Transverse colon (tissue), 4 donors: ENCODE results near the gene SRM. TPM values are rescaled to one million over a fixed set of nuclear protein-coding genes. Genes with fewer than 3 reads are reported as not detected.

Experiments used
- DNase-seq: peaks from one replicate; pipeline ENCODE4 v3.0.0-alpha.2; 2019
- H3K27ac ChIP-seq, 4 donors: fragments of 200-600 bp; sonication (generic); 2 replicates each; pipeline ENCODE4 v1.5.1; 2016 to 2018; ENCODE audit warnings: inconsistent platforms in 4 of 4
- H3K27me3 ChIP-seq: fragments of 200-600 bp; sonication (generic); 2 replicates; pipeline ENCODE4 v1.5.1; 2017; ENCODE audit warnings: inconsistent platforms
- H3K36me3 ChIP-seq, 4 donors: fragments of 200-600 bp; sonication (generic); 2 replicates each; pipeline ENCODE4 v1.5.1; 2017 to 2019; ENCODE audit warnings: inconsistent platforms in 4 of 4
- H3K4me1 ChIP-seq, 4 donors: fragments of 200-600 bp; sonication (generic); 2 replicates each; pipeline ENCODE4 v1.5.1; 2017 to 2020; ENCODE audit warnings: inconsistent platforms in 4 of 4
- H3K4me3 ChIP-seq, 4 donors: fragments of 200-600 bp; sonication (generic); 1 replicate in 1 of 4; 2 replicates in 3 of 4; pipeline versions ENCODE4 v1.5.1 to v1.6.1; 2017 to 2019; ENCODE audit warnings: inconsistent platforms in 4 of 4
- H3K9me3 ChIP-seq, 2 donors: fragments of 200-600 bp; sonication (generic); 2 replicates each; pipeline ENCODE4 v1.5.1; 2017 to 2019; ENCODE audit warnings: inconsistent platforms in 2 of 2
- CTCF ChIP-seq, 5 experiments: fragments of 200-600 bp in 3 of 5; fragments of 450-650 bp in 2 of 5; sonication (generic) in 3 of 5; IDR thresholded peaks; 1 replicate in 2 of 5; 2 replicates in 3 of 5; pipeline ENCODE4 v1.5.1; 2016 to 2017; ENCODE audit warnings: antibody characterized with exemption in 5 of 5, inconsistent platforms in 3 of 5, mild to moderate bottlenecking in 2 of 5, moderate library complexity in 1 of 5
- EP300 ChIP-seq: sonication (generic); formaldehyde crosslinking; IDR thresholded peaks from one replicate; pipeline ENCODE4 v1.6.1; 2017; ENCODE audit warnings: antibody characterized with exemption, low read depth
- POLR2A ChIP-seq: fragments of 450-650 bp; IDR thresholded peaks from one replicate; pipeline ENCODE4 v1.6.1; 2016; ENCODE audit warnings: antibody characterized with exemption, mild to moderate bottlenecking, moderate library complexity
- POLR2AphosphoS5 ChIP-seq, 3 donors: sonication (generic); formaldehyde crosslinking; IDR thresholded peaks; one replicate each; pipeline ENCODE4 v1.6.1; 2016; ENCODE audit warnings: antibody characterized with exemption in 3 of 3
- WGBS, 2 donors: methylation state at CpG; one replicate each; pipeline ENCODE4 v1.1.5; 2018; ENCODE audit warnings: low coverage in 1 of 2; 5-methylcytosine and 5-hydroxymethylcytosine counted together
- in situ Hi-C, 4 donors: fragments of 200-750 bp; cut with MboI; loops; one replicate each; pipeline versions ENCODE4 v1.15.0 to v1.15.1; 2017; ENCODE audit warnings: low sequenced_read_pairs in 3 of 4, low pct_ligation_motif_present in 1 of 4, low pct_unique_long_range_greater_than_20kb in 1 of 4
- intact Hi-C: fragments of 100-400 bp; cut with DNase I; formaldehyde crosslinking; loops from one replicate; pipeline ENCODE4 v1.15.1; 2023; ENCODE audit warnings: low total_unique reads
- total RNA-seq, 4 donors: library from RNA; depleted of rRNA; stranded (reverse); fragments of >200 nt; gene quantifications; one replicate each; pipeline ENCODE4 v1.1.0, GENCODE V29; 2016

SRM gene
- total RNA-seq, 4 donors from 2014 or later = 13.0 to 25.1 (median 20.3) TPM

- intact Hi-C loops = no loop called here
- no peak within 1 kb of the TSS for H3K4me3 ChIP-seq
- no peaks in the 10 kb centered on the region for H3K4me1 ChIP-seq
- in situ Hi-C loops = loop anchor here in 2 of 4 donors (25.0 kb wide), 1 partner anchor 591 kb away; no protein-coding TSS in a partner anchor
- H3K27ac ChIP-seq = no peak within 1 kb of the TSS
- no peaks in the 10 kb centered on the region for H3K36me3 ChIP-seq
- DNase-seq = no peak
- TF ChIP-seq POLR2AphosphoS5 (IDR thresholded peaks at IDR 0.05) = no peak
- no peak for TF ChIP-seq POLR2A
- no peak for TF ChIP-seq EP300
- no peak for TF ChIP-seq CTCF (IDR thresholded peaks at IDR 0.05)
- no peaks in the 10 kb centered on the region for H3K9me3 ChIP-seq
- H3K27me3 ChIP-seq = no peaks in the 10 kb centered on the region
- 60 to 89% methylated on average over 1 to 28 of the region's 28 CpGs for WGBS, 2 donors
Observed at GRCh38 chr1:11046625-11047365, 13.0 kb downstream of the SRM start, which contains the start of gene MASP2. TSS of gene MASP2 (minus strand) at chr1:11047239. CDS start at chr1:11047207, 32 bp downstream.

GRCh38 chr1:11046270-11046566 is 13.6 kb downstream of the SRM start:
- intact Hi-C loops = no loop called here
- Histone ChIP-seq H3K27ac (no peak overlapping the region), H3K36me3 (no peaks in the 10 kb centered on the region), H3K9me3 (no peaks in the 10 kb centered on the region), H3K27me3 (no peaks in the 10 kb centered on the region), H3K4me3 (no peak overlapping the region), H3K4me1 (no peaks in the 10 kb centered on the region)
- TF ChIP-seq POLR2AphosphoS5 (IDR thresholded peaks at IDR 0.05) (no peak), CTCF (IDR thresholded peaks at IDR 0.05) (no peak), EP300 (no peak), POLR2A (no peak)
- DNase-seq = no peak
- WGBS, 2 donors = 60 to 78% methylated on average over 1 to 8 of the region's 8 CpGs
- in situ Hi-C loops = loop anchor here in 2 of 4 donors (25.0 kb wide), 1 partner anchor 591 kb away; no protein-coding TSS in a partner anchor

GRCh38 chr1:11045428-11046269 is 14.2 kb downstream of the SRM start:
- intact Hi-C loops = no loop called here
- 69 to 76% methylated on average over 4 to 32 of the region's 32 CpGs for WGBS, 2 donors
- H3K4me1 ChIP-seq = no peaks in the 10 kb centered on the region
- no peak overlapping the region for H3K4me3 ChIP-seq
- no peak overlapping the region for H3K27ac ChIP-seq
- no peak for DNase-seq
- in situ Hi-C loops = loop anchor here in 2 of 4 donors (25.0 kb wide), 1 partner anchor 592 kb away; no protein-coding TSS in a partner anchor
- no peaks in the 10 kb centered on the region for H3K27me3 ChIP-seq
- H3K36me3 ChIP-seq = no peaks in the 10 kb centered on the region
- TF ChIP-seq POLR2AphosphoS5 (IDR thresholded peaks at IDR 0.05) (no peak), POLR2A (no peak), EP300 (no peak), CTCF (IDR thresholded peaks at IDR 0.05) (no peak)
- no peaks in the 10 kb centered on the region for H3K9me3 ChIP-seq

GRCh38 chr1:11044849-11045427 is 14.9 kb downstream of the SRM start:
- intact Hi-C loops = no loop called here
- no peak overlapping the region for H3K27ac ChIP-seq
- in situ Hi-C loops = loop anchor here in 2 of 4 donors (25.0 kb wide), 1 partner anchor 592 kb away; no protein-coding TSS in a partner anchor
- no peaks in the 10 kb centered on the region for H3K9me3 ChIP-seq
- no peaks in the 10 kb centered on the region for H3K36me3 ChIP-seq
- no peaks in the 10 kb centered on the region for H3K4me1 ChIP-seq
- DNase-seq = no peak
- no peak overlapping the region for H3K4me3 ChIP-seq
- TF ChIP-seq POLR2AphosphoS5 (IDR thresholded peaks at IDR 0.05) (no peak), EP300 (no peak), CTCF (IDR thresholded peaks at IDR 0.05) (no peak), POLR2A (no peak)
- no peaks in the 10 kb centered on the region for H3K27me3 ChIP-seq
- 83 to 87% methylated on average over 3 to 13 of the region's 16 CpGs for WGBS, 2 donors
